ENCODE results near the gene P2RX6. TPM values are rescaled to one million over a fixed set of nuclear protein-coding genes. Genes with fewer than 3 reads are reported as not detected.
A peak's percentile ranks its signal among the peaks of the same experiment; 100 is the strongest.
"Not testable (repeated sequence)": the region's sequence is repeated elsewhere in the genome, so short reads cannot be mapped to it uniquely, and the experiment has no call there.

Gene P2RX6
- total RNA-seq, 2 experiments from 2014 or later = 0.18 to 0.25 TPM

DNA sequence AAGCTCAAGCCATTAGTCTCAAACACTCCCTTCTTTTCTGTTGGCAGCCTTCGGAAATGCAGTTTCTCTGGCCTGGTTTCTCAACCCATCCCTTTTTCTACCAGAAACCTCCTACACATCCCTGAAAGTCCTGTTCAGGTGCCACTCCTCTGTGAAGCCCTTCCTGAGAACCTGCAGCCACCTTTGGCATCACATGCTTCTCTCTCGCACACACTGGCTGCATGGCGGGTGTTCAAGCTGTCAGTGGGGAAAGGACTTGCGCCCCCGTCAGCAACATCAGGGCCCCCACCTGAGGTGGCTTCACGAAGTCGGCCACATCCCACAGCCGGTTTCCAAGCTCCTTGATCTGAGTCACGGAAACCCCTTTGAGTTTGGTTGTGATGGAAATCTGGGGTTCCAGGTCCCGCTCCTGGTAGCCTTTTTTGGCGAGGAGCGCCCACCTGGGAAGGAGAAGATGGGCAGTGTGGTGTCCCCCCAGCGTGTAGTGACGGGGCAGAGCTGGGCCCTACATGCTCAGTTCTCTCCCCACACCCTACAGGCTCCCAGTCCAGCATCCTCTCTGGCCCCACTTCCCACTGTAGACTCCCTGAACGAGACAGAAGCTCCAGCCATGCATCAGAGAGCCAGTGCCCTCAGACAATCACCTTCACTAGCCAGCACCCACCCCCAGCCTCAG lies 29.0 kb downstream of the P2RX6 start:
- ChIA-PET POLR2A (interaction anchor here (0.5 kb wide), 1 partner anchor 97 kb away, joined by 4 read pairs; no protein-coding TSS in a partner anchor), CTCF (no interaction called here)
- Mint-ChIP-seq H3K4me1 (peaks cover 23% of the 10 kb centered on the region), H3K27me3 (peaks cover 15% of the 10 kb centered on the region), H3K4me3 (no peak overlapping the region), H3K36me3 (ENCODE audit: low read depth) (no peaks in the 10 kb centered on the region), H3K9me3 (ENCODE audit: low read depth) (no peaks in the 10 kb centered on the region), H3K27ac (no peak overlapping the region)
- DNase-seq (no peak), ATAC-seq (no peak)
- intact Hi-C loops (cut with DNase I, micrococcal nuclease) = no loop called here

DNA sequence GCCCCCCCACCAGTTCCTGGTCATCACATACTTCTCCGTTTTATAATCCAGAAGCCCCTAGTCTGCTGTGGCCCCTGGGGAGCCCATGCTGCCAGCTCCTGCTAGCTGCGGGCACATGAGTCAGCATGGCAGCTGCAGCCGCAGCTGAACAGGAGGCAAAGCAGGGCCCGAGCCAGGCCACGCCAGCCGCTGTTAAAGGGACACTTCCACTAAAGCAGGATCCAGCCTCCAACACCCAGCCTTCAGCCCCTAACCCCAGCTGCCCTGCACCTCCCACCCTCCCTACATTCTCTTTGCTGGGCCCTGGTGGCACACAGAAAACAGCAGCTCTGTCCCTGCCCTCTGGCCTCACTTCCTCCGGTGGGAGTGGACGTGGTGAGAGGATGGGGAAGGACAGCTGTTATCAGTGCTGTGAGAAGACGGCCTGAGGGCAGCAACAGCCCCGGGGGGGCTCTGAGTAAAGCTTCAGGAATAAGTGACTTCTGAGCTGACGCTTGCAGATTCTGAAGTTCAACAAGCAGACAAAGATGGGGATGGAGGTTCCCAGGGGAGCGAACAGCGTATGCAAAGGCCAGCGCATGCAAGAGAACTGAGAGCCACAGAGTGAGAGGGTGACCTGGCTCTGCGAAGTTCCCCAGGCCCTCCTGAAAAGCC lies 30.1 kb downstream of the P2RX6 start:
- peak; percentile 27 for DNase-seq
- peak; percentile 8 for ATAC-seq
- Mint-ChIP-seq H3K27ac (no peak overlapping the region), H3K4me1 (peaks cover 23% of the 10 kb centered on the region), H3K4me3 (peak overlapping the region; percentile 50), H3K27me3 (peaks cover 15% of the 10 kb centered on the region), H3K9me3 (ENCODE audit: low read depth) (no peaks in the 10 kb centered on the region), H3K36me3 (ENCODE audit: low read depth) (no peaks in the 10 kb centered on the region)
- ChIA-PET CTCF (interaction anchor here (1.3 kb wide), 1 partner anchor 58 kb away, joined by 5 read pairs; no protein-coding TSS in a partner anchor), POLR2A (interaction anchor here (0.6 kb wide), 1 partner anchor 86 kb away, joined by 3 read pairs; no protein-coding TSS in a partner anchor)
- intact Hi-C loops (cut with DNase I, micrococcal nuclease) = loop anchor here in 1 of 2 experiments (1.0 kb wide), 1 partner anchor 43 kb away; the partner anchor contains the start of gene THAP7

DNA sequence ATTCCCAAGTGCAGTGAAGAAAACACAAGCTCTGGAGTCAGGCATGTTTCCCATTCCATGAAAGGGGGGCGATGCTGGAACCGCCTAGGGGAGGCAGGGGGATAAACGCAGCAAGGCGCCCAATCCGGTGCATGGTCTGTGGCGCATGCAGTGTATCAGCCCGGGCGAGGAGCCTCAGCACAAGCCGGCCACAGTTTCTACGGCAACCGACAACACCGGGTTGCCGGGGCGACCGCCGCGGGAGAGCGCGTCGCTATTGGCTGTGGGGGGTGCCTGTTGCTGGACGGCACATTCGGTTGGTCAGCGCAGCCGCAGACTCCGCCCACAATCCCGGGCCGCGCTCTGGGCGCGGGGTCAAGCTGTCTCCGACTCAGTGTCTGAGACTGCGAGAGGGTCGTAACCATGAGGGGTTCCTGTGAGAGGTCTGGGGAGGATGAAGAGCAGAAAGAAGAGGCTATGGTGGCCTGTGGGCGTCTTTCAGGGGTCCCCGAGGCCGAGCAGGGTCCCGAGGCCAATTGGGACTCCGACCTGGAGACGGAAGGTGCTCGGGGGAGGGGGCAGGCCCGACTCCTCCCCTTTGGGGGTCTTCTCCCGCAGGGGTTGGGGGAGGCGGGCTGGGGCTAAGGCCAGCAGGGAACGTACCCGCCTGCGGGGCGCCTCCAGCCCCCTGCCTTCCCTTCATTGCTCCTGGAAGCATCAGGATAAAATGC lies 30.8 kb downstream of the P2RX6 start, which contains the start of gene LRRC74B:
LRRC74B (plus strand) TSS at position 362 of the 710 bp plus-strand sequence; CDS start at position 403, 41 bp downstream.
- Mint-ChIP-seq H3K27ac (no peak within 1 kb of the TSS), H3K36me3 (ENCODE audit: low read depth) (no peaks in the 10 kb centered on the region), H3K4me3 (peak within 1 kb of the TSS; percentile 50), H3K9me3 (ENCODE audit: low read depth) (no peaks in the 10 kb centered on the region), H3K27me3 (peaks cover 15% of the 10 kb centered on the region), H3K4me1 (peaks cover 23% of the 10 kb centered on the region)
- DNase-seq (peak; percentile 85), ATAC-seq (peak; percentile 99)
- intact Hi-C loops (cut with DNase I, micrococcal nuclease) = loop anchor here in 1 of 2 experiments (1.0 kb wide), 1 partner anchor 43 kb away; the partner anchor contains the start of gene THAP7
- CTCF ChIA-PET = interaction anchor here (1.3 to 1.4 kb wide), 2 partner anchors 57 to 84 kb away, joined by 5 read pairs; no protein-coding TSS in a partner anchor
- POLR2A ChIA-PET = interaction anchor here (0.6 kb wide), 1 partner anchor 86 kb away, joined by 3 read pairs; no protein-coding TSS in a partner anchor

- CTCF ChIA-PET = interaction anchor here (1.4 kb wide), 1 partner anchor 85 kb away, joined by 5 read pairs; no protein-coding TSS in a partner anchor
- peaks cover 15% of the 10 kb centered on the region for H3K27me3 Mint-ChIP-seq
- no peaks in the 10 kb centered on the region for H3K36me3 Mint-ChIP-seq (ENCODE audit: low read depth)
- POLR2A ChIA-PET = no interaction called here
- H3K4me3 Mint-ChIP-seq = no peak overlapping the region
- ATAC-seq (no peak), DNase-seq (no peak)
- H3K27ac Mint-ChIP-seq = no peak overlapping the region
- H3K9me3 Mint-ChIP-seq (ENCODE audit: low read depth) = no peaks in the 10 kb centered on the region
- H3K4me1 Mint-ChIP-seq = peaks cover 23% of the 10 kb centered on the region
- intact Hi-C loops (cut with DNase I, micrococcal nuclease) = no loop called here
Measured at GRCh38 chr22:21047035-21047661, 32.2 kb downstream of the P2RX6 start.

- POLR2A ChIA-PET = no interaction called here
- Mint-ChIP-seq H3K9me3 (ENCODE audit: low read depth) (no peaks in the 10 kb centered on the region), H3K36me3 (ENCODE audit: low read depth) (no peaks in the 10 kb centered on the region), H3K4me3 (no peak overlapping the region), H3K27me3 (peaks cover 15% of the 10 kb centered on the region), H3K4me1 (peaks cover 23% of the 10 kb centered on the region), H3K27ac (no peak overlapping the region)
- ATAC-seq = no peak
- CTCF ChIA-PET = no interaction called here
- intact Hi-C loops (cut with DNase I, micrococcal nuclease) = no loop called here
- DNase-seq = no peak
Measured at GRCh38 chr22:21047730-21048129, 32.8 kb downstream of the P2RX6 start.

DNA sequence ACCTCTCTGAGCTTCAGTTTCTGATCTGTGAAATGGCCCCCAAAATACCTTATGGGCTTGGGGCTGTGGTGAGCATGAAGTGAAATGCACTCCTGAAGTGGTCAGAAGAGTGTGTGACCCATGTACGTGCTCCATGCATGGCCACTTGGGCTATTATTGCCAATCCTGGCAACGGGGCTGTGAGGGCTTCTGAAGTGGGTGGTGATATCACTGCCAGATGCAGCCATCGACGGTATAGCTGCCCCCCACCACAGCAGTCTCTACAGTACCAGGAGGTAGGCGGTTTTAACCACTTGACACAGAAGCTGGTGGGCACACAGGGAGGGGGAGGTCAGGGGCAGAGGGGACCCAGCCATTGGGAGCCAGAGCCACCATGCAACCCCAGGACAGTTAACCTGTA lies 33.5 kb downstream of the P2RX6 start:
- H3K9me3 Mint-ChIP-seq (ENCODE audit: low read depth); H3K36me3 Mint-ChIP-seq (ENCODE audit: low read depth); CTCF ChIA-PET; H3K4me3 Mint-ChIP-seq; ATAC-seq; DNase-seq; POLR2A ChIA-PET; H3K27me3 Mint-ChIP-seq; intact Hi-C loops (cut with DNase I, micrococcal nuclease); H3K27ac Mint-ChIP-seq: not testable (repeated sequence)
- peaks cover 21% of the 10 kb centered on the region for H3K4me1 Mint-ChIP-seq

DNA sequence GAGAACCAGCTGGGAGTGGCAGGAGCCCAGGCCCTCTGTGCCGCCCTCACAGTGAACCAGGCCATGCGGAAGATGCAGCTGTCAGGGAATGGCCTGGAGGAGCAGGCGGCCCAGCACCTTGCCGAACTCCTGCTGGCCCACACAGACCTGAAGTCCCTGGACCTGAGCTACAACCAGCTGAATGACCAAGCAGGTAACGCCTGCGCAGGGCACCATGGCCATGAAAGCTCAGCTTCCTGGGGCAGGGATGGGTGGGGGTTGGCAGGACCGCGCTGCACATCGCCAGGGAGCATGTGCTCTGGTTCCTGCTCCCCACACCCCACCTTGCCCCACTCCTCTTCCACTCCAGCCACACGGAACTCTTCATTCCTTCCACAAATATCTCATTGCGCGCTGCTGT lies 34.0 kb downstream of the P2RX6 start:
- CTCF ChIA-PET = not testable (repeated sequence)

GRCh38 chr22:21051145-21051830 lies 36.3 kb downstream of the P2RX6 start:
- Mint-ChIP-seq H3K36me3 (ENCODE audit: low read depth) (no peaks in the 10 kb centered on the region), H3K4me1 (peaks cover 7% of the 10 kb centered on the region)

More for the DNA sequence above, 34.0 kb downstream of the P2RX6 start:
- H3K4me3 Mint-ChIP-seq; H3K27me3 Mint-ChIP-seq; H3K27ac Mint-ChIP-seq; intact Hi-C loops (cut with DNase I, micrococcal nuclease); H3K36me3 Mint-ChIP-seq (ENCODE audit: low read depth); ATAC-seq; DNase-seq; H3K9me3 Mint-ChIP-seq (ENCODE audit: low read depth); POLR2A ChIA-PET: not testable (repeated sequence)
- H3K4me1 Mint-ChIP-seq = peaks cover 17% of the 10 kb centered on the region

DNA sequence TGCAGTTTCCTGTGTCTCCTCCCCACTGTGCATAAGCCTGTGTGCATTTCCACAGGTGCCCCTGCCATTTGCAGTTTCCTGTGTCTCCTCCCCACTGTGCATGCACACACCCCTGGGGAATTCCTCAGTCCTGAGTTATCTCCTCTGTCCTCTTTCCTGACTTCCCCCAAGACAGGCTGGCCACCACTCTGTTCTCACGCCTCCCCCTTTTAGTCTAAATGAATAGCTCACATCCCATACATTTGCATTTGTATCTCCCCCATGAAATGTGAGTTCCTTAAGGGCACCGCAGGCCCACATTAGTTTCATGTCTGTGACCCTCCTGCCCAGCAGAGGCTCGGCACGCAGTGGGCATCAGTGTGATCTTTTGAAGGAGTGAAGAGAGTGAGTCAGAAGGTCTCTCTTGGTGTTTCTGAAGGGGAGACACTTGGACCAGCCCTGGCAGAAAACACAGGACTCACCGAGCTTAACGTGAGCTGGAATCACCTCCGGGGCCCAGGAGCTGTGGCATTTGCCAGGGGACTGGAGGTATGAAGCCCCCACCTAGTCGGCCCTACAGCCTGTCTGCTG lies 37.0 kb downstream of the P2RX6 start:
- H3K36me3 Mint-ChIP-seq (ENCODE audit: low read depth) = no peaks in the 10 kb centered on the region
- DNase-seq (no peak), ATAC-seq (no peak)
- ChIA-PET CTCF (no interaction called here), POLR2A (no interaction called here)
- H3K27ac Mint-ChIP-seq = no peak overlapping the region
- H3K27me3 Mint-ChIP-seq = peaks cover 4% of the 10 kb centered on the region
- H3K9me3 Mint-ChIP-seq (ENCODE audit: low read depth) = no peaks in the 10 kb centered on the region
- no peak overlapping the region for H3K4me3 Mint-ChIP-seq
- intact Hi-C loops (cut with DNase I, micrococcal nuclease) = no loop called here
- H3K4me1 Mint-ChIP-seq = peaks cover 11% of the 10 kb centered on the region

More at GRCh38 chr22:21051145-21051830, 36.3 kb downstream of the P2RX6 start:
- POLR2A ChIA-PET = no interaction called here
- intact Hi-C loops (cut with DNase I, micrococcal nuclease) = no loop called here
- H3K9me3 Mint-ChIP-seq (ENCODE audit: low read depth) = no peaks in the 10 kb centered on the region
- no peak overlapping the region for H3K4me3 Mint-ChIP-seq
- DNase-seq = no peak
- CTCF ChIA-PET = no interaction called here
- no peak overlapping the region for H3K27ac Mint-ChIP-seq
- ATAC-seq = no peak
- H3K27me3 Mint-ChIP-seq = no peaks in the 10 kb centered on the region

DNA sequence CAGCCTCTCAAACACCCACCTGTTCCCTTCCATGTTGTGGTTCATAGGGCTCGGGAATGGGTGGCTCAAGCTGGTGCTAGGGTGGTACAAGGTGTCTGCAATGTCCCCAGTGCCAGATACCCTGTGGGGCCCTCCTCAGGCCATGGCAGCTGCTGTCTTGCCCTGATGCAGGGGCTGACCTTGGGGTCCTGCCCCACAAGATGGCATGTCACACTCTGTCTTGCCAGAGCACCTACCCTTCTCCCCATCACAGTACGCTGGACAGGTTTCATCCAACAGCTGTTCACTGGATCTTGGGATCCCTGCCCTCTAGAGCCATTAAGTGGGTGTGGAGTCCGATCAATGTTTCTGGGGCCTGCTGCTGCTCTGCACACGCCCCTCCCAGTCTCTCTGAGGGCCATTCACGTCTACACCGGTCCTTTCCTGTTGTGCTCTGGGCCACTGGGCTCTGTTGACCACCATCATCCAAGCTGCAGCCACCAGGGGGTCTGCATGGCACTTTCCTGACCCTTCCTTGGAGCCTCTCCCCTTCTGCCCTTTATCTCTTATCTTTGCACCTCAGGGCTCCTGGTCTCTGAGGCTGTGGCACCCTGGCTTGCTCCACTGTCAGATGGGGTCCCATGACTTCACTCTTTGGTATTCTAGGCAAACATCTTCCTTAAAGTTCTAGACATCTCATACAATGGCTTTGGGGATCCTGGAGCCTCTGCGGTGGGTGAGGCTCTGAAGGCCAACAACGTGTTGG lies 37.9 kb downstream of the P2RX6 start:
- H3K9me3 Mint-ChIP-seq (ENCODE audit: low read depth) = no peaks in the 10 kb centered on the region
- H3K27me3 Mint-ChIP-seq = peaks cover 4% of the 10 kb centered on the region
- no peak overlapping the region for H3K27ac Mint-ChIP-seq
- H3K4me1 Mint-ChIP-seq = peaks cover 11% of the 10 kb centered on the region
- ATAC-seq (no peak), DNase-seq (no peak)
- H3K4me3 Mint-ChIP-seq = no peak overlapping the region
- POLR2A ChIA-PET = no interaction called here
- intact Hi-C loops (cut with DNase I, micrococcal nuclease) = no loop called here
- H3K36me3 Mint-ChIP-seq (ENCODE audit: low read depth) = no peaks in the 10 kb centered on the region
- CTCF ChIA-PET = no interaction called here

Measured in activated CD4-positive, alpha-beta T cell treated with anti-CD3 and anti-CD28 coated beads for 36 hours (primary cell).